Measurements from ENCODE around the gene ZNF723.
"Not testable (repeated sequence)": the region's sequence is repeated elsewhere in the genome, so short reads cannot be mapped to it uniquely, and the experiment has no call there.

The ZNF723 gene

GRCh38 chr19:22832031-22832762, at the start of gene ZNF723:
Gene ZNF723 (plus strand): TSS chr19:22832291. CDS start chr19:22832380, 89 bp downstream.
- no peak for DNase-seq (ENCODE audit: low read depth in 3 of 3)

- DNase-seq (ENCODE audit: low read depth in 3 of 3) = no peak
Measured at GRCh38 chr19:22783651-22784410, 48.3 kb upstream of the ZNF723 start, which contains the start of gene ZNF99. Gene ZNF99 (minus strand): TSS chr19:22784151. CDS start chr19:22784016, 135 bp downstream.

GRCh38 chr19:22792863-22793262, 39.2 kb upstream of the ZNF723 start:
- not testable (repeated sequence) for DNase-seq (ENCODE audit: low read depth in 3 of 3)

GRCh38 chr19:22797040-22797439, 35.1 kb upstream of the ZNF723 start:
- no peak for DNase-seq (ENCODE audit: low read depth in 3 of 3)

- DNase-seq (ENCODE audit: low read depth in 3 of 3) = no peak
Measured at GRCh38 chr19:22806418-22806817, 25.7 kb upstream of the ZNF723 start.

- no peak for DNase-seq (ENCODE audit: low read depth in 3 of 3)
Measured at GRCh38 chr19:22807061-22807835, 24.8 kb upstream of the ZNF723 start.

GRCh38 chr19:22814124-22814523, 18.0 kb upstream of the ZNF723 start:
- DNase-seq (ENCODE audit: low read depth in 3 of 3) = no peak

GRCh38 chr19:22831211-22831610, 880 bp upstream of the ZNF723 start:
- DNase-seq (ENCODE audit: low read depth in 3 of 3) = no peak

- not testable (repeated sequence) for DNase-seq (ENCODE audit: low read depth in 3 of 3)
Measured at GRCh38 chr19:22857713-22858320, 25.7 kb downstream of the ZNF723 start.

- DNase-seq (ENCODE audit: low read depth in 3 of 3) = no peak
Measured at GRCh38 chr19:22882797-22883196, 50.7 kb downstream of the ZNF723 start.

GRCh38 chr19:22893855-22894270, 61.8 kb downstream of the ZNF723 start:
- DNase-seq (ENCODE audit: low read depth in 3 of 3) = no peak

GRCh38 chr19:22901431-22902130, 69.5 kb downstream of the ZNF723 start:
- DNase-seq (ENCODE audit: low read depth in 3 of 3) = no peak

Data from stimulated activated CD4-positive, alpha-beta T cell treated with anti-CD3 and anti-CD28 coated beads, TNF-alpha, amount 100 ng/mL, for 24 hours (primary cell).